Myocyte (in vitro differentiated cells): ENCODE results near the gene PIK3AP1. TPM values are rescaled to one million over a fixed set of nuclear protein-coding genes. Genes with fewer than 3 reads are reported as not detected.

ENCODE experiments used
- DNase-seq: peaks from one replicate; pipeline ENCODE4 v3.0.0-alpha.2; 2012; ENCODE audit warnings: low read depth
- total RNA-seq: library from RNA; depleted of rRNA; stranded (reverse); fragments of >200 nt; gene quantifications from 2 replicates; pipeline ENCODE4 v1.2.3, GENCODE V29; 2014

PIK3AP1 gene
- total RNA-seq, 1 donor from 2014 or later, result 0.29 TPM

DNA sequence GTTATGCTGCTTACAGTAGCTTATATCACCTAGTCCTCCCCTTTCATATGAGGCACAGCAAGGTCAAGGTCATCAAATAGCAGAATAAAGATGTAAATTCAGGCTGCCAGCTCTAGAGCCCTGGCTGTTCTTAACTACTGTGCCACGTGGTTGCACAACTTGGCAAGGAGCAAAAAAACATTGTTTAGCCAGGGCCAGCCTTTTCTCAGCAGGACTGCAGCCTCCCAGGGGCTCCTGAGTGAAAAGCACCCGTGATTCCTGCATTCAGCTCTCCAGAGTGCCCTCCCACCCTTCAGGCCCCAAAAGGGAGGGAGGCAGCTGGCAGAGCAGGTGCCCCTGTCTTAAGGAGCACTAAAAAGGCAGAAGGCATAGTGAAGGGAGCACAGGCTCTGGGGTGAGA is 101.7 kb downstream of the PIK3AP1 start:
- DNase-seq, result peak; percentile 49

DNA sequence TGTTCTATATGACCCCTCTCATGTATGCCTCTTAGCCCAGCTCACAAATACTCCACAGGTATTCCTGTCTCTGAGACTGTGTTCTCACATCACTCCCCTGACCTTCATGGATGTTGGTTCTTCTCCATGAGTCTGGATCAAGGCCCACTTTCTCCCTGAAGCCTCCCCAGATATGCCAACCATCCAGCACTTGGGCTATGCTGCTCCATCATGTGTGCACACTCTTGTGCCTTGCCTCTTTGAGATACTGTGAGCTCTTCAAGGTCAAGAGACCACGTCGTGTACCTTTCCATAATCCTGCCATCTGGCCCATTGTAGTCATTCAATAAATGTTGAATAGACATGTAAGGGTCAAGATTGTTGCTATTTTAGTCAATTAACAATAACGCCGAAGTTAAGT is 103.4 kb downstream of the PIK3AP1 start:
- no peak for DNase-seq

DNA sequence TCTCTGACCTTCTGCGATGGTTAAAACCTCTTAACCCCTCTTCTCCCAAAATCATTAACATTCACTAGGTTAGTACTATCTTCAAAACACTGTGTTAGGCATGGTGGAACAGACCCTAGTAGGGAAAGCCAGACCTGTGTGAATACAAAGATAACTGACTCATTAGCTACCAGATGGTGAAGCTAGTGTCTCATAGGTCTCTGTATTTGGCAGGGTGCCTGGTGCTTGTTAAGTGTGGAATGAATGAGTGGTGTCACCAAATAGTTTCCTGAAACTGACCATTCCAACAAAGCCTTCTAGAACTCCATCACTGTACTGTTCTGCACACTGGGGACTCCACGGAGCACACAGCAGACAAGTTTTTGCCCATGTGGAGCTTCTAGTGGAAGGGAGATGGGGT is 105.8 kb downstream of the PIK3AP1 start:
- DNase-seq, result peak; percentile 92

DNA sequence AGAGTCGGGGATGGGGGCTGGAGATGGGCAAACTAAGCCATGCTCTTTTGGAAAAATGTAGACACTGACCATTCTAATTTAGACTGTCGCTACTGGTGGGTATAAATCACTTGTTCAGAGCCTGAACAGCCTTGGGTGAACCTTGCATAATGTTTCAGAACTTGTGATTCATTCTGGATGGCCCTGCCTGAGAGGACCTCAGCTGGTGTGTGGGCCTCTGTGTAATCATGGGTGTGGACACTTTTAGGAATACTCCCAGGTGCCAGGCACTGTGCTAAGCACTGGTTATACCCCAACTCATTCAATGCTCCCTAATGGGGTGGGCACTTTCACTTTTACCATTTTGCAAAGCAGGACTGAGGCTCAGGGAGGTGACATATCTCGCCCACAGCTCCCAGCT is 106.7 kb downstream of the PIK3AP1 start:
- no peak for DNase-seq

DNA sequence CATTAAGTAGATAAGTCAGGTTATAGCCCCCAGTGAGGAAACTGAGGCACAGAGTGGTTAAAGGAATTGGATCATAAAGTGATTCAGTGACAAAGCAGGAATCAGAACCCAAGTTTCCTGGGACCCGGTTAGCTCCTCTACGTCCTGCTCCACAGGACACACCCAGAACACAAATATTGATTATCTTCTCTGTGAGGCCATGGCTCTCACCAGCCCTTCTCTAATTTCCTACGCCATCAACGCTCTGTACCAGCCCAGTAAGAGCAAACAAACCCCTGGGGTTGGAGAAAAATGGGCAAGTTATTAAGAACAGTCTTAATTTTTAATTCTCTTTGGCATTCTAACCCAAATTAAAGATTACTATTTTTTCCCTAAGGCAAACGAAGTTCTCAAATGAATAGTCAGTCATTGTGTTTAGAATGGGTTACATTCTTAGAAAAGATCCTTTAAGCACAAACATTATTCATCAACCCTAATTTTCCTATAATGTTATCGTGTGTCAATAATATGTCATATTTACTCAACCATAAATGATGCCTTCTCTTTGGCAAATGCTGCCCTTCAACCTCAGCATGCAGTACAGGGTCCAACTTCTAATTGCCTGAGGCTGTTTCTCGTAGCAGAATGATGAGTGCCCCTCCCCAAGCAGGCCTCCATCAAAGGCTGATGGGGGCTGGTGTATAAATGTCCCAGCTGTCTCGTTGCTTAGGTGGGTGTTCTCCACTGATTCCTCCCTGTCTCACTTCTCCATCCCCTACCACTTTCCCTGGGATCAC is 108.1 kb downstream of the PIK3AP1 start:
- no peak for DNase-seq

DNA sequence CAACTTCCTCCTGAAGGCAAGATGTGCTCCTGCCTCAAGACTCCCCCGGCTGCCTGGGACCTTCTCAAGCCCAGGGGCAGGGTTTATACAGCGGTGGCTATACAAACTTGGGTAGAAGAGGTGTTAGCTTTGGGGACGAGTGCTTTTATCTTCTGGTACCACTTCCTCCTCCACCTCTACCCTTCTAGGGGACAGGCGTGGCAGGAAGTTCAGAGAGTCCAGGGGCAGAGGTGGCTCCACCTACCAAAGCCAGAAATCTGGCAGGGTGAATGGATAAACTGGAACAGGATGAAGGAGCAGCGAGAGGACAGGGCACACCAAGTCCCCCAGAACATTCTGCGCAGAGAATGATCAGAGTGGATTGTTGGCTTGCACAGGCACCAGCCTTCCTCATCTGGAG is 109.5 kb downstream of the PIK3AP1 start:
- DNase-seq, result no peak

DNA sequence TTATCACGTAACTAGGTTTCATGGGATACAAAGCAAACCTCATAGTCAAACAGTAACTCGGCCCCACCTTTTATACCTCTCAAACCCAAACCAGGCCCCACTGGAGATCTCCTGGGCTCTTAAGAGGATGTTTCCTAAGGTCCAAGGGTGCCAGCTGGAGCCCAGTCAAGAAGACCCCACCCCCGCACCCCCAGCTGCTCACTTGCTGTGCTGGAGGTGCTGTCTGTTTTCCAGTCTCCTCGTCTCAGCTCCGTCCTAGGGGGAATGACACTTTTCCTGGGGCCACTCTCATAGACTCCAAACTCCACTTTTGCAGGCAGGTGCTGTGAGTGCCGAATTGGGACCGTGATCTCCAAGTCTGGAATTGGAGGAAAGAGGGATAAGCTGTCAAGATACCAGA is 110.8 kb downstream of the PIK3AP1 start:
- DNase-seq, result peak; percentile 15

DNA sequence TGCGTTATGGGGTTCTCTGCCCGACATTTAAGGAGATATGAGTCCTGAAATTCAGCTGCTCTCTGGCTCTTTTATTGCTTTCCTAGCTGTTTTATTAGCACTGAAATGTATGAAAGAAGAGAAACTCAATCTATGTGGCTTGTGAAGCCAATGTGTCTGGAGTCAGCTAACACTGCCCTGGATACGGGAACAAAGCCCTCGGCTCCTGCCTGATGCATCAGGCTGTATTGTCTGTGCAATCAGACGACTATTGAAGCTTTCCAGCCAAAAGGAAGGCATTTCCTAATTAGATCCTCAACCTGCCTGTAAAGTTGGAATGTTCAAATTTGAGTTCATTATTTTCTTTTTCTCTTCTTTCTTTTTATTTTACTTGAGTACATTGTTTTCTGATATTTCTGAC is 111.5 kb downstream of the PIK3AP1 start:
- no peak for DNase-seq

DNA sequence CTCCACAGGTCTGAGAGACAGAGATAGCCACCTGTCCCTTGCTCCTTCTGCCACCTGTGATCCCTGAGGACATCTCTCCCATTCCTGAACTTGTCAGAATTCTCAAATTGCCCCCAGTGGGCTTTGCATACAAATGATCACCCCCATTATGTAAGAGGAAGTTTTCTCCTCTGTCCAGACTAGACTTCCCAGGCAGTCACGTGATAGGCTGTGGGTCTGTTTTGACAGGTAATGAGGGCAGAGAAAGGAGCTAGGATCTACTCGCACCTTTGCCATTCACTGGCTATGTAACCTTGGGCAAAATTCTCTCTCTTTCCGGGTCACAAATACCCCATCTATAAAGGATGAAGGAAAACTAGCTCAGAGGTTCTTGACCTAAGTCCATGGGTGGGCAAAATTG is 112.1 kb downstream of the PIK3AP1 start:
- DNase-seq, result no peak

DNA sequence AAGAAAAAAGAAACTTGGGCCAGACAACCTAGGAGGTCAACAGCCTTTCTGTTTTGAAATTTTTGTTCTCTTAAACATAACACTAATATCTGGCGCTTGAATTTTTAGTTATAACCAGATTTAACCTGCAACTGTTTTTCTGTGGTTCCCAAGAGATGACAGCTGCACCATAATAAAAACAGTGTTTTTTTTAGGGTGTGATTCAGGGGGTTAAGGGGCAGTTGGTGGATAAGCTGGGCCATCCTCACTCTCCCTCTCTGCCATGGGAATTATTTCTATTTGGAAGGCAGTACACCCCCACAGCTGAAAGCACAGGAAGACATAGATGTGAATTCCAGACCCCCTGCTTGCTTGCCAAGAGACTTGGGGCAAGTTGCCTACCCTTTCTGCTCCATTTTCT is 113.4 kb downstream of the PIK3AP1 start:
- peak; percentile 86 for DNase-seq

DNA sequence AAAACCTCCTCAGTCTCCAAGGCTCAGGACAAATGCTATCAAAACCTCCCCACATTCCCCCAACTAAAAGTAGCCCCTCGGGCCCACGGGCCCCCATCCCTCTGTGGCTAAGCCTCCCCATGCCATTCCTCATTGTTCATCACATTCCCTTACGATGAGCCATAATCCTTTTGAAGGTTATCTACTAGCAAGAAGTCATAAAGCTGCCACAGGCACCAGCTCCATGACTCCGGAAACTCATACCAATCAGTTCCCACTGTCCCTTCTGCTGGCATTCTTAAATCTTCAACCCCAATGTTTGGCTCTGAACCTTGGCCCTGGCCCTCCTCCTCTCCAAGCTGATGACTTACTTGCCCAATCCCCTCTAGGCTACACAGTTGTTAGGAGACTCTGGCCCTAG is 114.1 kb downstream of the PIK3AP1 start:
- DNase-seq, result peak; percentile 89

DNA sequence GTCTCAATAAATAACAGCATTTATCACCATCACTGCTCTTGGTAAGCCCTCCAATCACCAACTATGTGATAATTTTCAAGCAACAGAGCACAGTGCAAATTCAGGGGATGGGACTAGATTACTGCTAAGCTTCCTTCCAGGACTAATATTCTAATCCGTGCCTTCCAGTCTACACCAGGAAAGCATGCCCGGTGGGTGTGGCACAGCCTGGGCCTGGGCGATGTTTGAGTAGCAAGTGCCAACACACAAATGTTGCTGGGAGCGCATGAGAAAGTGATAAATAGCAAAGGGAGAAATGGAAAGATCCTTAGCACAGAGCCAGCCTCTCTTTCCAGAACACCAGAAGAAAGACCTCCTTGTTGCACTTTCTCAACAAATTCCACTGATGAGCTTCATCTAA is 120.0 kb downstream of the PIK3AP1 start:
- DNase-seq, result no peak

DNA sequence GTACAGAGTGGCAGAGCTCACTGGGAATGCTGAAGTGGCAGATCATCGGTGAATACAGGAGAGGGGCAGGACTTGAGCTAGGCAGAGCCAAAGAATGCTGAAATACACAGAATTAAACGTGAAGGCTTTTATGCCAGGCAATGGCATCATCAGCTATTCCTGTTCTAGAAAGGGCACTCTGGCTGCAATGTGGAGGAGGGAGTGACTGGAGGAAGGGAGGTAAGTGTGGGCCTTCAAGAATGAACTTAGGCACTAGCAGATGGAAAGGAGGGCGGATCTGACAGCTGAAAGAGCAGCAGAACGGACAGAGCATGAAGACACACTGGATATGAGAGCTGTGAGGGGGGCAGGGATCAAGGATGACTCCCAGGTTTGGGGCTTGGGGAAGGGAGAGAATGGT is 121.5 kb downstream of the PIK3AP1 start:
- peak; percentile 65 for DNase-seq

DNA sequence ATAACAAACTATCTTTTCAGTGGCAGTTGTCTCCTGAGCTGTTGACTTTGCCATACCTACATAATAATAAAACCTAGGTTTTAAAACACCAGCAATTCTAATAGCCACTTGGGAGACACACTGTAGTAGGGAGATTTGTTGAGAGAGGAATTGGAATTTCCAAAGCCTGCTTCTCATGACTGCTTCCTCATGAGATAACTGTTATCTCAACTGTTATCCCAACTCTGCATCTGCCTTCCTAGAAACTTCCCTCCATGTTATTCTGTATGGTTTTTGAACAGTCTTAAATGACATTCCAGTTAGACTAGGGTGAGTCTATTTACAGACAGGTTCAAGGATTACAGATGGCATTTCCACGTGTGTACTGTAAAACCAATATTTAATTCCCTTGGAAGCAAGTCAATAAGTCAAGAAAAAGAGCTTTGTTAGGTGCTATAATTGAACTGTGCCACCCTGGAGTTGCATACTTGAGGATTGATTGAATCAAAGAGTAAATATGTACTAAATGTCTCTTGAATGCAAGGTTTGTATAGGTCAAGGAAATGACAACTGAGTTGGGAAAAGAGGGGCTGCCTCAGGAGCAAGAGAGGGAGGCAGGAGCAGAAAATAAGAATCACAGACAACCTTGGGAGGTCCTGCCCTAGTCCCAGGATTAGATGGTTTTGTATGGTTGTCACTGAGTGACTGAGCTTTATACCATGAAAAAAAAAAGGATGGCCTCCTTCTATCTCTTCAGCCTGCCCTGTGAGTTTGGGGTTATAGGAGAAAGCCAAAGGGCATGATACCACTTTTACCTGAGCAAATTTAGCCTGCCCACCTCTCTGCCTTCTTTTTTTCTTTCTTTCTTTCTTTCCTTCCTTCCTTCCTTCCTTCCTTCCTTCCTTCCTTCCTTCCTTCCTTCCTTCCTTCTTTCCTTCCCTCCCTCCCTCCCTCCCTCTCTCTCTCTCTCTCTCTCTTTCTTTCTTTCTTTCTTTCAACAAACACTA is 123.6 kb downstream of the PIK3AP1 start:
- peak; percentile 25 for DNase-seq

DNA sequence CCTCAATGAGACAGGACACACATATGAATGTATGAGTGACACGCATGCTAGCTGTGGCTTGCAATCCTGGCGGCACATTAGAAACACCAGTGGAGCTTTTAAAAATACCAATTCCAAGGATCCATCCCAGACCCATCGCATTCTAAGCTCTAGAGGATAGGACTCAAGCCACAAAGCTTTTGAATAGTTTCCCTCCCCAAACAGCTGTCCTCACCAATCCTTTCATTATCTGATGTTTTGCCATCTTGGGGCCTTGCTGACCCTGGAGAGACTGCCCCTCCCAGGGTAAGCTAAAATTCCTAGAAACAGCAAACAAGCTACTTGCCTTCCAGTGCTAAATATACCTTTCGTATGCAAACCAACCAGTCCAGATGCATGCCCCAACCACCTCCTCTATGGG is 124.6 kb downstream of the PIK3AP1 start:
- DNase-seq, result peak; percentile 61

DNA sequence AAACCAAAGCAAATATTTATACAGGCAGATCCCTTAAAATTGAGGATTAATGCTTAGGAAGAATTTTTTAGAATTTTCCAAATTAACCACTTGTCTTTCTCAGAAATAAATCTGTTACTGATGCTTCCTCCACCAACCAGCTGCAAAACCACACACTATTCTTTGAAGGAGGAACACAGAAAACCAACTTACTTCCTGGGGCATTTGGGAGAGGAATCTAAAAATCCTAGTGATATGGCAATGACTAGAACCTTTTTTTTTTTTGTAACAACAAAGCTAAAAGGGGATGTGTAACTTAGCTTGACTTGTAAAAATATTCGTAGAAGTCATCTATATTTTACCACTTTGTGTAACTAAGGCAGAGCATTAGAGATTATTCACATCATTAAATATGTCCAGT is 128.4 kb downstream of the PIK3AP1 start:
- no peak for DNase-seq

DNA sequence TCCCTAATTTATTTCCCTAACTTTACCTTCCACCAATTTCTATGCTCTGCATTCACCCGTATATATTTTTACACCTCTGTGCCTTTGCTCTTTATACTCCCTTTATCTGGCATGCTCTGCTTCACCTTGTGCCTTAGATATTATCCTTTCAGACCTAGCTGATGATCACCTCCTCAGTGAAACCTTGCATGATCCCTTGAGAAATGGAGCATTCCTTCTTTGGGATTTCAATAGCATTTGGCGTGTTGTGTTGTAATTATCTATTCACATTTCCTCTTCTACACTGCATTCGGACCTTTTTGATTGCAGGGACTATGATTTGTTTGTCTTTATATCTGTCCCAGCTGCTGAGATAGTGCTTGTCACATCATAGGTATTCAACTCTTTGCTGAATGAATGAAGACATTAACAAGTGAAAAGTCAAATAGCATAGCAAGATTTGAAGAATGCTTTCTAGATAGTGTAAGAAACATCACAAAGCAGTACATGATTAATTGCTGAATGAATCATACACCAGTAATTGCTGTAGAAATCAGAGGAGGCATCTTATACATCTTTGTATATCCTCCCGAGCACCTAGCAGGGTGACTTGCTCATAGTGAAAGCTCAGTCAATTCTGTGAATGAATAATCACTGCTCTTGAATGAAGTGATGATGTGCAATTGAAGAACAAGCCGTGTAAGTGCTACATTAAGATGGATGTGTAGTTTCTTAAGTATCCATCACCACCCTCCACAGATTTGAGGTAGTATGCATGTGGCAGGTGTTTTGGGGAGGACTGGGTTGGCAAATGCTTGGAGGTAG is 131.5 kb downstream of the PIK3AP1 start:
- DNase-seq, result no peak

DNA sequence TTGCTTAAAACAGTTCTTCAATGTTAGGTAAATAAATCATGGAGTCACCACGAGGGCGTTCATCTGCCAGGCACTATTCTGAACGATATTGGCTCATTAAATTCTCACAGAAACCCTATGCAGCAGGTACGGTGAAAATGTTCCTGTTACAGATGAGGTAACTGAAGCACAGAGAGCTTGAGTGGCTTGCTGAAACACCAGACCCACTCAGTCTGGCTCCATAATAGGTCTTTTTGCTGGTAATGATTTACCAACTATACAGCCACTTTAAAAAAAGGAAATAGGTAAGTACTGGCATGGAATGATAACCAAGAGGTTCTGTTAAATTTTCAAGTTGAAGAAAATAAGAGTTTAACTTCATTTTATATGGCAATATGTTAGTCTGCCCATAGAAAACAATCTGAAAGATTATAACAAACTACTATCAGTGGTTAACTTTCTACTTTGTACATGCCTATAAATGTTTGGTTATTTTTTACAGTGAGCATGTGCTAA is 132.2 kb downstream of the PIK3AP1 start:
- no peak for DNase-seq

DNA sequence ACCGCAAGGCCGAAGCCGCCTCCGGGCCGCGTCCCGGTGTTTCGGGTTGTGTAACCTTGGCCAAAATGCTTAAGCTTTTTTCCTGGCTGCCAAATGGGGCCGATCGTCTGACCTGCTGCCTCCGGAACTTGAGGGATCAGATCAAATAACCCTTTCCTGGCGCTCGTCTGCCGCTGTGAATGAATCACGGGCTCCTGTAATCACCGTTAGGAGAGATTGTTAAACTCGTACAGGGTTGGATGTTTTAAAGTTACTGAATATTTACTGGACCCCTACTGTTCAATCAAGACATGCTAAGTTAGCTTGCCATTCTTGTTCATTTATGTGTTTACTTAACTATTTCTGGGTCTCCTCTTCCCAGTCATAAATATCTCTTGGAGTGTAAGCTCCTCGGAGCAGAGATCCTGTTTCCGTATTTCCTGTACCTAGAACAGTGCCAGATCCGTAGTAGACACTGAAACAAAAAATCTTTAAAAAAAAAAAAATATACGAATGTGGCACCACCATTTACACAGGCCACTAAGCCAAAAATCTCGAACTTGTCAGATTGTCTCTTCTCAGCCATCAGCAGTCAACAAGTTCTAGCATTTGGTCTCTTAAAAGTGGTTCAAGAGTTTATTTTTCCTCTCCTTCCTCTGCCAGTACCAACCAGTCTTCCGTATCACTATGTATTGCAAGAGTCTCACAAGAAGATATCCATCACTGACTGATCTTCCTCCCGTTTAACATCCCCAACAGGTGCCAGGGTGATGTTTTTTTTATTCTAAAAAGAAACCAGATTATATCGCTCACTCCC is 132.9 kb downstream of the PIK3AP1 start:
- DNase-seq, result peak; percentile 84
